ENCODE results near the gene XXYLT1.

DNA sequence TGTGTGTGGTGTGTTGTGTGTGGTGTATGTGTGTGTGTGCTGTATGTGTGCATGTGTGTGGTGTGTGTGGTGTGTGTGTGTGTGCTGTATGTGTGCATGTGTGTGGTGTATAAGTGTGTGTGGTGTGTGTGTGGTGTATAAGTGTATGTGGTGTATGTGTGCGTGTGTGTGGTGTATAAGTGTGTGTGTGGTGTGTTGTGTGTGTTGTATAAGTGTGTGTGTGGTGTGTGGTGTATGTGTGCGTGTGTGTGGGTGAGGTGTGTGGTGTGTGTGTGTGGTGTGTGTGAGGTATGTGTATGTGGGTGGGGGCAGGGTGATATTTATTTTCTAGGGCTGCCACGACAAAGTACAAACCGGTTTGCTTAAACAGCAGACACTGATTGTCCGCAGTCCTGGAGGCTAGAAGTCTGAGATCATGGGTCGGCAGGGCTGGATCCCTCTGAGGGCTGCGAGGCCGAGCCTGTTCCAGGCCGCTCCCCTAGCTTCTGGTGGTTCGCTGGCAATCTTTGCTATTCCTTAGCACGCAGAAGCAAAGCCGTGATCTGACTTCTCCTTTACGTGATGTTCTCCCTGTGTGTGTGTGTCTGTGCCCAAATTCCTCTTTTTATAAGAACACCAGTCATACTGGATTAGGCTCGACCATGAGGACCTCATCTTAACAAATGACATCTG lies 160.2 kb downstream of the XXYLT1 start:
- no peak for TF ChIP-seq CTCF (IDR thresholded peaks at IDR 0.05 in 2 of 3, conservative IDR thresholded peaks at IDR 0.05 in 1 of 3; ENCODE audit: borderline replicate concordance in 1 of 3, insufficient read depth in 1 of 3, low read depth in 2 of 3, low read length in 2 of 3)
- TF ChIP-seq POLR2AphosphoS5 (IDR thresholded peaks at IDR 0.05; ENCODE audit: low read depth, low read length): no peak

Data from HCT116 (cell line).